Breast epithelium (tissue), 4 donors: ENCODE measurements around the gene THADA. TPM values are rescaled to one million over a fixed set of nuclear protein-coding genes. Genes with fewer than 3 reads are reported as not detected.
A peak's percentile ranks its signal among the peaks of the same experiment; 100 is the strongest.

ENCODE experiments used
- DNase-seq, 2 donors: peaks; one replicate each; pipeline ENCODE4 v3.0.0-alpha.2; 2019; ENCODE audit warnings: low spot score in 2 of 2
- H3K27ac ChIP-seq, 2 donors: fragments of 200-600 bp; sonication (generic) in 1 of 2; one replicate each; pipeline ENCODE4 v1.5.1; 2016 to 2019; ENCODE audit warnings: mild to moderate bottlenecking in 1 of 2
- H3K27me3 ChIP-seq, 2 donors: fragments of 200-600 bp; sonication (generic) in 1 of 2; one replicate each; pipeline versions ENCODE4 v1.5.1 to v1.6.0; 2017 to 2019; ENCODE audit warnings: control low read depth in 1 of 2, mild to moderate bottlenecking in 1 of 2
- H3K36me3 ChIP-seq: fragments of 200-600 bp; one replicate; pipeline ENCODE4 v1.5.1; 2019
- H3K4me1 ChIP-seq, 2 donors: fragments of 200-600 bp; sonication (generic); one replicate each; pipeline ENCODE4 v1.5.1; 2016 to 2019; ENCODE audit warnings: control low read depth in 1 of 2
- H3K4me3 ChIP-seq, 3 donors: fragments of 200-600 bp; sonication (generic); 1 replicate in 2 of 3; 2 replicates in 1 of 3; pipeline ENCODE4 v1.5.1; 2016 to 2019; ENCODE audit warnings: mild to moderate bottlenecking in 3 of 3, moderate library complexity in 2 of 3
- H3K9me3 ChIP-seq, 2 donors: fragments of 200-600 bp; sonication (generic) in 1 of 2; one replicate each; pipeline ENCODE4 v1.5.1; 2016 to 2019; ENCODE audit warnings: control low read depth in 1 of 2
- POLR2A ChIP-seq: fragments of 450-650 bp; IDR thresholded peaks from one replicate; pipeline ENCODE4 v1.6.1; 2016; ENCODE audit warnings: antibody characterized with exemption, mild to moderate bottlenecking, moderate library complexity
- POLR2AphosphoS5 ChIP-seq, 3 donors: sonication (generic); formaldehyde crosslinking; IDR thresholded peaks; one replicate each; pipeline ENCODE4 v1.6.1; 2017; ENCODE audit warnings: antibody characterized with exemption in 3 of 3
- intact Hi-C: fragments of 100-400 bp; cut with DNase I; formaldehyde crosslinking; loops from one replicate; pipeline ENCODE4 v1.15.1; 2023; ENCODE audit warnings: low total_unique reads
- total RNA-seq, 3 donors: library from RNA; depleted of rRNA; stranded (reverse); fragments of >200 nt; gene quantifications; one replicate each; pipeline ENCODE4 v1.1.0, GENCODE V29; 2016
- TF ChIP-seq, protein P1 (sequence below), 3 donors: fragments of 450-650 bp; IDR thresholded peaks; one replicate each; pipeline ENCODE4 v1.5.1; 2016 to 2017; ENCODE audit warnings: antibody characterized with exemption in 3 of 3, mild to moderate bottlenecking in 3 of 3, moderate library complexity in 3 of 3

THADA gene
- total RNA-seq, 3 donors from 2014 or later = 41.1 to 60.6 (median 49.5) TPM

DNA sequence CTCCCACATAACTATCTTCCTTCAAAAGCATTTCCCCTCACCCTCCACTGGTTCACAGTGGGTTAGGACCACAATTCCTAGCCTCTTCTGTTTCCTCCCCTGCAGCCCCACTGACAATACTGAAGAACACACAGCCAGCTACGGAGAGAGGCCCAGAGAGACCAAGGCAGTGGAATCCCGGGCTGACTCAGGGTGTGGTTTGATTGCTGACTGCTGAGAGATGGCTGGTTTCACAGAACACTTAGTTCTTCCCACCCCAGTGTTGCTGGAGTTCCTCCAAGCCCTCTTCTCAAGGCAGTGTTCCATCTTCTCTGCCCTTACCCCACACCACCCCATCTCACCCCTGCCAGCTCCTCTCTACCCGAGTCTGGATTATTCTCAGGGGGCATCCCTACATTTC is 326.1 kb downstream of the THADA start:
- no peaks in the 10 kb centered on the region for H3K9me3 ChIP-seq
- TF ChIP-seq POLR2A = no peak
- no peak for TF ChIP-seq POLR2AphosphoS5 (IDR thresholded peaks at IDR 0.05)
- TF ChIP-seq, protein P1, sequence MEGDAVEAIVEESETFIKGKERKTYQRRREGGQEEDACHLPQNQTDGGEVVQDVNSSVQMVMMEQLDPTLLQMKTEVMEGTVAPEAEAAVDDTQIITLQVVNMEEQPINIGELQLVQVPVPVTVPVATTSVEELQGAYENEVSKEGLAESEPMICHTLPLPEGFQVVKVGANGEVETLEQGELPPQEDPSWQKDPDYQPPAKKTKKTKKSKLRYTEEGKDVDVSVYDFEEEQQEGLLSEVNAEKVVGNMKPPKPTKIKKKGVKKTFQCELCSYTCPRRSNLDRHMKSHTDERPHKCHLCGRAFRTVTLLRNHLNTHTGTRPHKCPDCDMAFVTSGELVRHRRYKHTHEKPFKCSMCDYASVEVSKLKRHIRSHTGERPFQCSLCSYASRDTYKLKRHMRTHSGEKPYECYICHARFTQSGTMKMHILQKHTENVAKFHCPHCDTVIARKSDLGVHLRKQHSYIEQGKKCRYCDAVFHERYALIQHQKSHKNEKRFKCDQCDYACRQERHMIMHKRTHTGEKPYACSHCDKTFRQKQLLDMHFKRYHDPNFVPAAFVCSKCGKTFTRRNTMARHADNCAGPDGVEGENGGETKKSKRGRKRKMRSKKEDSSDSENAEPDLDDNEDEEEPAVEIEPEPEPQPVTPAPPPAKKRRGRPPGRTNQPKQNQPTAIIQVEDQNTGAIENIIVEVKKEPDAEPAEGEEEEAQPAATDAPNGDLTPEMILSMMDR (IDR thresholded peaks at IDR 0.05) = no peak
- H3K36me3 ChIP-seq = no peaks in the 10 kb centered on the region
- no peaks in the 10 kb centered on the region for H3K27me3 ChIP-seq
- peaks cover 0 to 6% of the 10 kb centered on the region in 2 donors for H3K4me1 ChIP-seq
- no peak for DNase-seq
- H3K4me3 ChIP-seq = no peak overlapping the region
- intact Hi-C loops = no loop called here
- H3K27ac ChIP-seq = peak overlapping the region; percentile 48 to 78

DNA sequence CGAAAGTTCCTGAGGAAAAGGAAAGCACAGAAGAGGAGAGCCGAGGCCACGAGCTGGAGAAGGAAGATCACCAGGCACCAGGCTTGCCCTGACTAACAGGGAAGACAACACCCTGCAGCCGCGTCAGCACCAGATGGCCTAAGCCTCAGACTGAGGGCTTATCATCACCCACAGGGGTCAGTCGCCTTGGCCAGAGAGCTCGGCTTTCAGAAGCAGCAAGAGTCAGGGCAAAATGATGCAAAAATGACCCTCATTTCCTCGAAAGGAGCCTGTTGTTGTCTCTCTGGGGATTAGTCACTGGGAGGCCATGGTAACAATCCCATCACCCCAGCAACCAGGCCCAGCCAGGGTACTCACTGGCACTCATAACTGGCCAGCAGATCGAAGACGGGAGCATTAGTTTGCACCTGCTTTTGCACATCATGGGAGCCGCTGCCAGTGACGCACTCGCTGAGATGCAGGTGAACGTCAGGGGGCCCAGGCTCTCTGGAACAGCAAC is 326.7 kb downstream of the THADA start:
- Histone ChIP-seq H3K4me1 (peaks cover 0 to 6% of the 10 kb centered on the region in 2 donors), H3K9me3 (no peaks in the 10 kb centered on the region), H3K36me3 (no peaks in the 10 kb centered on the region), H3K27me3 (no peaks in the 10 kb centered on the region), H3K27ac (peak overlapping the region; percentile 48 to 78), H3K4me3 (no peak overlapping the region)
- TF ChIP-seq POLR2A = no peak
- TF ChIP-seq, protein P1 (IDR thresholded peaks at IDR 0.05) = no peak
- peak; percentile 44 to 99 (median 95) for TF ChIP-seq POLR2AphosphoS5 (IDR thresholded peaks at IDR 0.05)
- peak in 1 of 2 donors; percentile 39 for DNase-seq
- intact Hi-C loops = no loop called here

DNA sequence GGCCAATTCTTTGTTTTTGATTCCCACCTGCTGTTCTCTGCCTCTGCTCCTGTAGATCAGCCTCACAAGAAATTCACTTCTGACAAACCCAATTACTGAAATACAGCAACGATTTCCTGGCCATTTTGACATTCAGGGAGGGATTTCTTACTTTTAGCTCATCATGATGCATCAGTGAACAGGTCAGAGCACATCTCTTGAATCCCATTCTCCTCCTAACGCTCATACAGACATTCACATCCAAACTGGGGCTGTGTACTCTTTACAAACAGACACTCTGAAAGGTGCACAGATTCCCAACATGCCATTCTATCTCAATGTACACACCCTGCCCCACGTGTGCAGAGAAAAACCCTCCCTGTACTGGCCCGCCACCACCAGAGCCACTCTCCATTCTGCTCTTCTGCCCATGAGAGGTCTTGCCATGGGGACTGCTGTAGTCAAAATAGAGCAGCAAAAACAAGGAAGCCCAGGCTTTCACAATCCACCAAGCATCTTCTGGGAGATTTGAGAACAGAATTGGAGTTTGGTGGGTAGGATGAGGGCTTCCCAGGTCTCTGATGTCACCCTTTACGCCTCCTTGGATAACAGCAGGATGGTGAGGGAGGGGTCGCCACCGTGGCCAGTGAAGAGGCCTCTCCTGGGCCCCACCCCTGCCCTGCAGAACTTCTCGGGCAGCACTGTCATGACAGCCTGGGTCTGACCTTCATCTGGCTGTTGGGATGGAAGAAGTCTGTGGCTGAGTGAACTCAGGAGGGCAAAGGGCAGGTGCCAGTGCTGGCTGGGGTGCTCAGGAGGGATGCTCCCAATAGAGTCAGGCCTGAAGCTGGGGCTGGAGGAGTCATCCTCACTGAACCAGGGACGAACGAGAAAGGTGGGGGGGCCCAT is 327.5 kb downstream of the THADA start:
- H3K4me1 ChIP-seq = peaks cover 0 to 6% of the 10 kb centered on the region in 2 donors
- no peaks in the 10 kb centered on the region for H3K36me3 ChIP-seq
- no peaks in the 10 kb centered on the region for H3K27me3 ChIP-seq
- H3K4me3 ChIP-seq = no peak overlapping the region
- TF ChIP-seq POLR2A (no peak), POLR2AphosphoS5 (IDR thresholded peaks at IDR 0.05) (no peak)
- TF ChIP-seq, protein P1 (IDR thresholded peaks at IDR 0.05) = no peak
- H3K9me3 ChIP-seq = no peaks in the 10 kb centered on the region
- peak overlapping the region; percentile 48 to 78 for H3K27ac ChIP-seq
- intact Hi-C loops = no loop called here
- DNase-seq = no peak

DNA sequence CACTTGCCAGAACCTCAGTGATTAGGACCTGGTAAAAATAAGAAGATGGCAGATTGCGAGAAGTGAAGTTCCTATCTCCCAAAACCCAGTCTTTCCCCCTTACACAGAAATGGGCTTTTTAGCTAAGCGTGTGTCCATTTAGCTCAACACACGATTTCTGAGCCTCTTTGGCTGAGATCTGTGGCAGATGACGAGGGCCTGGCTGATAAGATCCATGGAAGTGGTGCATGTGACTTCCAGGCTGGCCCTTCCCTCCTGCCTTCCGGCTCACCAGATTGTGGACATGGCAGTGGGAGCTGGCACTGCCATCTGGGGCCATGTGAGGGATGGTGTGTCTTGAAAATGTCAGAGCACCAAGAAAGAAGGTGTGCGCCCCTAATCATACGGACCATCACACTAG is 328.5 kb downstream of the THADA start:
- Histone ChIP-seq H3K9me3 (no peaks in the 10 kb centered on the region), H3K4me3 (no peak overlapping the region), H3K27ac (peak overlapping the region; percentile 44 to 48), H3K36me3 (no peaks in the 10 kb centered on the region), H3K27me3 (no peaks in the 10 kb centered on the region), H3K4me1 (peaks cover 0 to 6% of the 10 kb centered on the region in 2 donors)
- TF ChIP-seq POLR2A (no peak), POLR2AphosphoS5 (IDR thresholded peaks at IDR 0.05) (no peak)
- TF ChIP-seq, protein P1 (IDR thresholded peaks at IDR 0.05) = no peak
- intact Hi-C loops = no loop called here
- DNase-seq = no peak

DNA sequence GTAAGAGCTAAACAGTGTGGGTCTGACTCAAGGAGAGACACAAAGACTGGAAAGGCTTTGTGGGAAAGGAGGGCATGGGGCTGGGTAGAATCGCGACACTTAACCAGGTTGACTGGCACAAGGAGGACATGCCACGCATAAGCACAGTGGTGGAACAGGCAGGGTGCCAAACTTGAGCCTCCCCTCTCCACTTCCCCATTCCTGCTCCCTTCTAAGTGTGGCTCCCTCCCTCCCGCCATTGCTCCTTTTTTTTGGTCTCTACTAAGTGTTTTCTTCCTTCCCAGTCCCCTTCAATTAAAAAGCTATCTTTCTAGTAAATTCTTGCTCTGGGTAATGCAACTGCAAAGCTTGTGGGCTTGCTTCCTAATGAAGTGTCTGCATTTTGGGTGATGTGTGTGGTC is 329.1 kb downstream of the THADA start:
- Histone ChIP-seq H3K36me3 (no peaks in the 10 kb centered on the region), H3K27ac (peak overlapping the region in 1 of 2 donors; percentile 21), H3K4me3 (no peak overlapping the region), H3K27me3 (no peaks in the 10 kb centered on the region), H3K4me1 (peaks cover 0 to 6% of the 10 kb centered on the region in 2 donors), H3K9me3 (no peaks in the 10 kb centered on the region)
- TF ChIP-seq, protein P1 (IDR thresholded peaks at IDR 0.05) = no peak
- TF ChIP-seq POLR2AphosphoS5 (IDR thresholded peaks at IDR 0.05) (no peak), POLR2A (no peak)
- intact Hi-C loops = no loop called here
- DNase-seq = no peak
